Cardiac muscle cell (in vitro differentiated cells and primary cell): Measurements from ENCODE around the gene MICOS13. TPM values are rescaled to one million over a fixed set of nuclear protein-coding genes. Genes with fewer than 3 reads are reported as not detected.

Experiments
- DNase-seq, 2 donors: peaks; one replicate each; pipeline versions ENCODE4 v3.0.0 to v3.0.0-alpha.2; 2010 to 2017; ENCODE audit warnings: low read depth in 1 of 2, low spot score in 1 of 2
- H3K27ac ChIP-seq: fragments of 200-600 bp; sonication (generic); 2 replicates; pipeline ENCODE4 v1.5.1; 2016
- H3K27me3 ChIP-seq: fragments of 200-600 bp; sonication (generic); 2 replicates; pipeline ENCODE4 v1.6.0; 2016; ENCODE audit warnings: control low read depth
- H3K36me3 ChIP-seq: fragments of 200-600 bp; sonication (generic); 2 replicates; pipeline ENCODE4 v1.5.1; 2016; ENCODE audit warnings: control low read depth
- H3K4me1 ChIP-seq: fragments of 200-600 bp; sonication (generic); 2 replicates; pipeline ENCODE4 v1.8.1; 2017; ENCODE audit warnings: low read depth, mild to moderate bottlenecking, mixed run types
- H3K4me3 ChIP-seq: fragments of 200-600 bp; sonication (generic); 2 replicates; pipeline ENCODE4 v1.5.1; 2016; ENCODE audit warnings: mild to moderate bottlenecking
- H3K9me3 ChIP-seq: fragments of 200-600 bp; sonication (generic); 2 replicates; pipeline ENCODE4 v1.5.1; 2017; ENCODE audit warnings: low read depth, mild to moderate bottlenecking, control low read depth
- CTCF ChIP-seq: IDR thresholded peaks from 2 replicates; pipeline ENCODE4 v1.5.1; 2012; ENCODE audit warnings: low read depth, mild to moderate bottlenecking, low read length
- polyA plus RNA-seq: library from polyadenylated mRNA; unstranded; fragments of >200 nt; fragmentation: Nextera tagmentation; extraction: Ambion mirVana; gene quantifications from 2 replicates; pipeline ENCODE4 v1.2.1, GENCODE V29; 2016
- total RNA-seq: library from RNA; depleted of rRNA; stranded (reverse); fragments of >200 nt; gene quantifications from 2 replicates; pipeline ENCODE4 v1.2.3, GENCODE V29; 2016

Gene MICOS13
- total and polyA plus RNA-seq, 2 experiments from 2014 or later: 59.1 to 173 TPM

GRCh38 chr19:5631567-5632240 is 48.6 kb downstream of the MICOS13 start:
- DNase-seq: peak in 1 of 2 donors; percentile 35
- no peak overlapping the region for H3K4me3 ChIP-seq
- peaks cover 28% of the 10 kb centered on the region for H3K36me3 ChIP-seq
- no peaks in the 10 kb centered on the region for H3K4me1 ChIP-seq
- H3K27me3 ChIP-seq: no peaks in the 10 kb centered on the region
- no peaks in the 10 kb centered on the region for H3K9me3 ChIP-seq
- peak overlapping the region; percentile 0 for H3K27ac ChIP-seq
- no peak for TF ChIP-seq CTCF

GRCh38 chr19:5628919-5629481 is 51.3 kb downstream of the MICOS13 start:
- Histone ChIP-seq H3K27ac (no peak overlapping the region), H3K27me3 (no peaks in the 10 kb centered on the region), H3K9me3 (no peaks in the 10 kb centered on the region), H3K36me3 (peaks cover 32% of the 10 kb centered on the region), H3K4me3 (no peak overlapping the region), H3K4me1 (peaks cover 7% of the 10 kb centered on the region)
- TF ChIP-seq CTCF: no peak
- no peak for DNase-seq

- no peak for DNase-seq
Observed at GRCh38 chr19:5628461-5628860, 51.9 kb downstream of the MICOS13 start.

More at GRCh38 chr19:5628461-5628860, 51.9 kb downstream of the MICOS13 start:
- no peaks in the 10 kb centered on the region for H3K27me3 ChIP-seq
- H3K36me3 ChIP-seq: peaks cover 32% of the 10 kb centered on the region
- H3K4me3 ChIP-seq: no peak overlapping the region
- no peaks in the 10 kb centered on the region for H3K9me3 ChIP-seq
- TF ChIP-seq CTCF: no peak
- no peak overlapping the region for H3K27ac ChIP-seq
- peaks cover 7% of the 10 kb centered on the region for H3K4me1 ChIP-seq

Other genes with a start within 250 kb of the MICOS13 start
- not detected in 2 replicates for gene ZNRF4, start 225.1 kb downstream of the MICOS13 start, total RNA-seq
- 0.60 TPM in 1 of 2 replicates, not detected in the other for gene ZNRF4, start 225.1 kb downstream of the MICOS13 start, polyA plus RNA-seq
- gene TINCR, start 112.6 kb downstream of the MICOS13 start, total RNA-seq: 1.3 and 2.4 TPM in 2 replicates
- 1.9 and 3.7 TPM in 2 replicates for gene TINCR, start 112.6 kb downstream of the MICOS13 start, polyA plus RNA-seq
- gene SAFB2, start 57.7 kb downstream of the MICOS13 start, total RNA-seq: 36.3 and 55.5 TPM in 2 replicates
- gene SAFB2, start 57.7 kb downstream of the MICOS13 start, polyA plus RNA-seq: 66.3 and 71.8 TPM in 2 replicates
- 79.5 and 108 TPM in 2 replicates for gene SAFB, start 57.4 kb downstream of the MICOS13 start, total RNA-seq
- 127 and 161 TPM in 2 replicates for gene SAFB, start 57.4 kb downstream of the MICOS13 start, polyA plus RNA-seq
- 62.5 and 80.5 TPM in 2 replicates for gene HSD11B1L, start 511 bp upstream of the MICOS13 start, total RNA-seq
- 60.1 and 61.9 TPM in 2 replicates for gene HSD11B1L, start 511 bp upstream of the MICOS13 start, polyA plus RNA-seq
- 829 and 1,053 TPM in 2 replicates for gene RPL36, start 9.8 kb upstream of the MICOS13 start, total RNA-seq
- gene RPL36, start 9.8 kb upstream of the MICOS13 start, polyA plus RNA-seq: 982 and 1,206 TPM in 2 replicates
- gene LONP1, start 39.6 kb upstream of the MICOS13 start, total RNA-seq: 125 and 151 TPM in 2 replicates
- 110 TPM in 2 replicates for gene LONP1, start 39.6 kb upstream of the MICOS13 start, polyA plus RNA-seq
- gene CATSPERD, start 40.1 kb upstream of the MICOS13 start, total RNA-seq: 0.11 TPM in 1 of 2 replicates, not detected in the other
- gene CATSPERD, start 40.1 kb upstream of the MICOS13 start, polyA plus RNA-seq: not detected in 2 replicates
- 3.6 and 4.9 TPM in 2 replicates for gene PRR22, start 104.2 kb upstream of the MICOS13 start, total RNA-seq
- gene PRR22, start 104.2 kb upstream of the MICOS13 start, polyA plus RNA-seq: 1.9 and 9.7 TPM in 2 replicates
- gene DUS3L, start 110.6 kb upstream of the MICOS13 start, total RNA-seq: 40.9 and 43.4 TPM in 2 replicates
- gene DUS3L, start 110.6 kb upstream of the MICOS13 start, polyA plus RNA-seq: 25.0 and 39.1 TPM in 2 replicates
- 28.2 and 36.1 TPM in 2 replicates for gene NRTN, start 124.6 kb upstream of the MICOS13 start, total RNA-seq
- 68.2 and 85.8 TPM in 2 replicates for gene NRTN, start 124.6 kb upstream of the MICOS13 start, polyA plus RNA-seq
- 0.42 TPM in 1 of 2 replicates, not detected in the other for gene FUT6, start 159.2 kb upstream of the MICOS13 start, total RNA-seq
- not detected in 2 replicates for gene FUT6, start 159.2 kb upstream of the MICOS13 start, polyA plus RNA-seq
- 0.14 and 3.8 TPM in 2 replicates for gene FUT3, start 170.9 kb upstream of the MICOS13 start, total RNA-seq
- gene FUT3, start 170.9 kb upstream of the MICOS13 start, polyA plus RNA-seq: 0.92 TPM in 1 of 2 replicates, not detected in the other
- gene FUT5, start 190.0 kb upstream of the MICOS13 start, total RNA-seq: 1.5 TPM in 1 of 2 replicates, not detected in the other
- gene FUT5, start 190.0 kb upstream of the MICOS13 start, polyA plus RNA-seq: 8.9 TPM in 1 of 2 replicates, not detected in the other
- 295 and 485 TPM in 2 replicates for gene NDUFA11, start 223.3 kb upstream of the MICOS13 start, total RNA-seq
- 738 and 760 TPM in 2 replicates for gene NDUFA11, start 223.3 kb upstream of the MICOS13 start, polyA plus RNA-seq
- 13.0 and 23.1 TPM in 2 replicates for gene VMAC, start 224.4 kb upstream of the MICOS13 start, total RNA-seq
- 3.9 and 6.2 TPM in 2 replicates for gene VMAC, start 224.4 kb upstream of the MICOS13 start, polyA plus RNA-seq
- gene CAPS, start 233.7 kb upstream of the MICOS13 start, total RNA-seq: 14.4 and 23.6 TPM in 2 replicates
- 14.1 and 17.7 TPM in 2 replicates for gene CAPS, start 233.7 kb upstream of the MICOS13 start, polyA plus RNA-seq